K562 (cell line): Measurements from ENCODE around the gene ZSCAN25. TPM values are rescaled to one million over a fixed set of nuclear protein-coding genes. Genes with fewer than 3 reads are reported as not detected.
A peak's percentile ranks its signal among the peaks of the same experiment; 100 is the strongest.

Experiments
- ATAC-seq: fragments of 200-7000 bp; cut with Tn5 transposase; 3 replicates; pipeline ENCODE4 v1.9.1; 2020; ENCODE audit warnings: moderate library complexity
- BruUV-seq: library from RNA; stranded (reverse); fragments of 400-500 nt; replicated peaks from 2 replicates; lab custom pipeline; 2021; lab: Mats Ljungman, UMichigan
- CTCF ChIA-PET: fragments of 300-600 bp; formaldehyde crosslinking; extraction: SDS; loops from one replicate; lab custom pipeline; 2021; ENCODE audit warnings: low intra/inter-chr PET ratio; lab: Yijun Ruan, JAX
- POLR2A ChIA-PET: fragments of 300-600, 350-650 bp; sonication (Branson Sonifier 250); formaldehyde crosslinking; extraction: SDS; loops from one replicate; lab custom pipeline; 2021; ENCODE audit warnings: antibody characterized with exemption, inconsistent platforms; lab: Yijun Ruan, JAX
- DNase-seq, 4 experiments: peaks; one replicate each; pipeline versions ENCODE4 v3.0.0 to v3.0.0-alpha.2; 2011 to 2018; ENCODE audit warnings: low spot score in 3 of 4, mixed read lengths in 3 of 4; ENCODE audit errors: extremely low read depth in 1 of 4
- FAIRE-seq: peaks from 2 replicates; lab custom pipeline; 2011; peaks lifted over from hg19 to GRCh38; lab: Jason Lieb, UNC
- H2AFZ ChIP-seq: 2 replicates; pipeline ENCODE4 v1.6.0; 2011; ENCODE audit warnings: low read depth, low read length, control low read depth, inconsistent platforms
- H3K27ac ChIP-seq: fragments of 200-600 bp; 3 replicates; pipeline ENCODE4 v1.8.0; 2011; ENCODE audit warnings: low read depth, mild to moderate bottlenecking, control low read depth, inconsistent platforms, low read length, moderate library complexity, mixed read lengths; ENCODE audit errors: extremely low read depth
- H3K27me3 ChIP-seq, 2 experiments: fragments of 300-600 bp in 1 of 2; 2 replicates in 1 of 2; 3 replicates in 1 of 2; pipeline versions ENCODE4 v1.6.0 to v1.8.0; 2011; ENCODE audit warnings: inconsistent platforms in 2 of 2, low read length in 2 of 2, mild to moderate bottlenecking in 1 of 2, mixed read lengths in 1 of 2, moderate library complexity in 1 of 2; ENCODE audit not compliant: control insufficient read depth in 2 of 2, insufficient read depth in 2 of 2
- H3K36me3 ChIP-seq: fragments of 300-600 bp; 3 replicates; pipeline ENCODE4 v1.8.0; 2011; ENCODE audit warnings: mild to moderate bottlenecking, low read length, inconsistent platforms; ENCODE audit not compliant: control insufficient read depth, insufficient read depth
- H3K4me1 ChIP-seq, 2 experiments: fragments of 200-600 bp in 1 of 2; replicated peaks in 1 of 2; 2 replicates in 1 of 2; 3 replicates in 1 of 2; pipeline versions ENCODE4 v1.5.1 to v1.8.0; 2011; ENCODE audit warnings: inconsistent platforms in 2 of 2, low read length in 2 of 2, mild to moderate bottlenecking in 1 of 2, mixed read lengths in 1 of 2, moderate library complexity in 1 of 2; ENCODE audit not compliant: control insufficient read depth in 2 of 2, insufficient read depth in 2 of 2
- H3K4me2 ChIP-seq: 2 replicates; pipeline ENCODE4 v1.6.1; 2011; ENCODE audit warnings: low read length, control low read depth, inconsistent platforms, mixed read lengths; ENCODE audit not compliant: insufficient read depth
- H3K4me3 ChIP-seq: fragments of 200-600 bp; sonication (generic), shearing (Covaris generic); 2 replicates; pipeline ENCODE4 v1.5.1; 2016; ENCODE audit warnings: control low read depth, inconsistent platforms
- H3K79me2 ChIP-seq: fragments of 200-600 bp; 3 replicates; pipeline ENCODE4 v1.8.0; 2011; ENCODE audit warnings: low read length, inconsistent platforms; ENCODE audit not compliant: control insufficient read depth, insufficient read depth
- H3K9ac ChIP-seq, 2 experiments: 2 replicates each; pipeline versions ENCODE4 v1.6.0 to v1.6.1; 2011; ENCODE audit warnings: low read depth in 2 of 2, low read length in 2 of 2, control low read depth in 1 of 2, inconsistent platforms in 1 of 2, mild to moderate bottlenecking in 1 of 2, mixed read lengths in 1 of 2; ENCODE audit not compliant: insufficient read depth in 1 of 2
- H3K9me1 ChIP-seq: one replicate; pipeline ENCODE4 v1.6.0; 2011; ENCODE audit warnings: inconsistent platforms, mild to moderate bottlenecking, low read length, moderate library complexity; ENCODE audit not compliant: control insufficient read depth, insufficient read depth
- H3K9me3 ChIP-seq: replicated peaks from 2 replicates; pipeline ENCODE4 v1.5.1; 2011; ENCODE audit warnings: low read depth, low read length, inconsistent platforms; ENCODE audit not compliant: control insufficient read depth, insufficient read depth
- H4K20me1 ChIP-seq: replicated peaks from 2 replicates; pipeline ENCODE4 v1.6.1; 2011; ENCODE audit warnings: low read length, inconsistent platforms, mixed read lengths; ENCODE audit not compliant: control insufficient read depth, insufficient read depth
- ADNP ChIP-seq: fragments of 200-800 bp; sonication (Bioruptor generic); IDR thresholded peaks from 2 replicates; pipeline ENCODE4 v1.6.1; 2016; ENCODE audit warnings: missing genetic modification characterization, missing compliant biosample characterization
- BCOR ChIP-seq: fragments of 450-650 bp; IDR thresholded peaks from 2 replicates; pipeline ENCODE4 v1.6.1; 2016
- GATAD2B ChIP-seq: fragments of 450-650 bp; IDR thresholded peaks from 2 replicates; pipeline ENCODE4 v1.6.1; 2017; ENCODE audit warnings: mild to moderate bottlenecking, borderline replicate concordance
- HDAC2 ChIP-seq: fragments of 450-650 bp; IDR thresholded peaks from 2 replicates; pipeline ENCODE4 v1.6.1; 2016; ENCODE audit warnings: mild to moderate bottlenecking
- KDM1A ChIP-seq, 2 experiments: fragments of 450-650 bp; IDR thresholded peaks; 2 replicates each; pipeline ENCODE4 v1.6.1; 2016; ENCODE audit warnings: mild to moderate bottlenecking in 2 of 2
- KLF1 ChIP-seq: fragments of 450-650 bp; IDR thresholded peaks from 2 replicates; pipeline ENCODE4 v1.6.1; 2016; ENCODE audit warnings: missing genetic modification characterization, missing compliant biosample characterization
- MEIS2 ChIP-seq: fragments of 450-650 bp; IDR thresholded peaks from 2 replicates; pipeline ENCODE4 v1.6.1; 2014; ENCODE audit warnings: mild to moderate bottlenecking; ENCODE audit not compliant: partially characterized antibody
- RBM25 ChIP-seq: fragments of 200-400 bp; formaldehyde crosslinking; IDR thresholded peaks from 2 replicates; pipeline ENCODE4 v1.6.1; 2018; ENCODE audit warnings: low read length, low read depth, moderate library complexity; ENCODE audit not compliant: severe bottlenecking
- RCOR1 ChIP-seq, 2 experiments: IDR thresholded peaks; 2 replicates each; pipeline ENCODE4 v1.6.1; 2012; ENCODE audit warnings: low read depth in 2 of 2, low read length in 2 of 2, borderline replicate concordance in 1 of 2, improper control_type of control experiment in 1 of 2
- SMARCA5 ChIP-seq: fragments of 450-650 bp; IDR thresholded peaks from 2 replicates; pipeline ENCODE4 v1.6.1; 2016
- ZBTB43 ChIP-seq: sonication (generic); formaldehyde crosslinking; IDR thresholded peaks from 2 replicates; pipeline ENCODE4 v1.8.0; 2023; ENCODE audit warnings: mild to moderate bottlenecking, missing genetic modification reagents
- ZFP36 ChIP-seq: fragments of 150-350 bp; IDR thresholded peaks from 2 replicates; pipeline ENCODE4 v1.6.1; 2018; ENCODE audit warnings: low read length, low read depth; ENCODE audit not compliant: partially characterized antibody
- ZNF263 ChIP-seq: sonication (generic); formaldehyde crosslinking; IDR thresholded peaks from 2 replicates; pipeline ENCODE4 v1.8.0; 2022; ENCODE audit warnings: mild to moderate bottlenecking, missing genetic modification reagents, borderline replicate concordance
- WGBS: fragments of 100-300 bp; shearing (Covaris generic); methylation state at CpG from one replicate; pipeline ENCODE4 v1.1.6; 2016; ENCODE audit warnings: low coverage, mixed read lengths; ENCODE audit not compliant: insufficient coverage; ENCODE audit errors: missing lambda C conversion rate; 5-methylcytosine and 5-hydroxymethylcytosine counted together
- in situ Hi-C: fragments of 300-500 bp; cut with MboI; formaldehyde crosslinking; loops from 4 replicates; pipeline ENCODE4 v1.15.0; 2018; ENCODE audit warnings: inconsistent platforms, mixed read lengths
- intact Hi-C: fragments of 100-400 bp; cut with micrococcal nuclease; formaldehyde crosslinking; loops from 2 replicates; pipeline ENCODE4 v1.14.2; 2022
- polyA plus RNA-seq, 8 experiments: library from polyadenylated mRNA; depleted of rRNA in 4 of 8; stranded (reverse) in 5 of 8; unstranded in 3 of 8; fragments of >200 nt; fragmentation: Nextera tagmentation in 2 of 8; fragmentation: Illumina TruSeq in 1 of 8; extraction: Ambion mirVana in 2 of 8; extraction: Trizol in 1 of 8; gene quantifications; 2 replicates each; pipeline versions ENCODE4 v1.2.1 to v1.2.3, GENCODE V29; 2011 to 2014; ENCODE audit warnings: inconsistent platforms in 1 of 8, missing spikeins in 1 of 8
- total RNA-seq, 7 experiments: library from RNA; depleted of rRNA in 6 of 7; stranded (reverse); fragments of >200 nt in 6 of 7; fragmentation: Illumina TruSeq in 2 of 7; extraction: Trizol in 2 of 7; gene quantifications; 2 replicates each; pipeline versions ENCODE4 v1.2.1 to v1.2.3, GENCODE V29; 2011 to 2021; ENCODE audit warnings: low replicate concordance in 1 of 7

Gene ZSCAN25
- total and polyA plus RNA-seq, 9 of the 15 experiments (the other 6 are each of a cell fraction or from before 2014, with no cell fraction given), result 0.94 to 18.4 (median 12.8) TPM

DNA sequence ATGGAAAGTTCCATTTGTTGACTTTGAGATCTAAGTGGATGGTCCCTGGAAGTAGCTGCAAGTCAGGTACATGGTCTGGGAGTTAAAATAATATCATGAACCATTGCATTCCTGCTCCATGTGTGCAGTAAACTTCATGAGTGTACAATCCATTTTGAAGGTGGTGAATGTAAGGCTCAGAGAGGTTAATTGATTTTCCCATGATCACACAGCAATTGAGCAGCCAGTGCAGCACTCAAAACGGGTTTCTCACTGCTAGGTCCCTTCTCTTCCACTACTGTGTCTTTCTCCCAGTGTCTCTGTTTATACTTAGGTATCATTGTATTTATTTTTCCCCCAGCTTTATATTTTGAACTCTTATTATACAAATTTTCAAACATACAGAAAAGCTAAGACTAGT is 9.9 kb downstream of the ZSCAN25 start:
- peaks cover 0 to 8% of the 10 kb centered on the region in 2 experiments; a peak in 3 of 5 replicates for H3K4me1 ChIP-seq
- H4K20me1 ChIP-seq, result peaks cover 6% of the 10 kb centered on the region; the same call in 1 of the 2 replicates
- POLR2A ChIA-PET, result interaction anchor here (0.5 to 0.7 kb wide), 3 partner anchors 11 to 267 kb away, joined by 3 to 4 read pairs (median 3); no protein-coding TSS in a partner anchor
- no TSS peak for BruUV-seq
- DNase-seq (no peak), ATAC-seq (no peak), FAIRE-seq (peak; percentile 60)
- no peaks in the 10 kb centered on the region for H3K9me1 ChIP-seq
- no peaks in the 10 kb centered on the region for H3K9me3 ChIP-seq
- no peak overlapping the region for H3K4me3 ChIP-seq
- intact Hi-C loops, result no loop called here
- H3K36me3 ChIP-seq, result peaks cover 97% of the 10 kb centered on the region
- WGBS, result 27% methylated on average over 1 of the region's 1 CpG
- H3K27ac ChIP-seq, result no peak overlapping the region
- CTCF ChIA-PET, result no interaction called here
- H3K79me2 ChIP-seq, result no peaks in the 10 kb centered on the region
- H3K4me2 ChIP-seq, result no peak overlapping the region
- H3K9ac ChIP-seq, result no peak overlapping the region
- no peak overlapping the region for H2AFZ ChIP-seq
- in situ Hi-C loops, result no loop called here
- no peak for TF ChIP-seq KLF1 (tag)
- 0 out of 2 replicates have a peak, but pooled peaks have one; percentile 41 for TF ChIP-seq ADNP
- peak; percentile 40; the same call in 1 of the 2 replicates for TF ChIP-seq HDAC2
- peak in 1 of 2 experiments; percentile 21; a peak in 1 of 4 replicates for TF ChIP-seq RCOR1 (IDR thresholded peaks at IDR 0.05; ENCODE audit: borderline replicate concordance in 1 of 2, low read depth in 2 of 2, low read length in 2 of 2)
- TF ChIP-seq RBM25, result peak; percentile 99
- peak; percentile 38 to 71; a peak in 3 of 4 replicates for TF ChIP-seq KDM1A (IDR thresholded peaks at IDR 0.05)
- no peak for TF ChIP-seq ZBTB43
- peak; percentile 73; the same call in 1 of the 2 replicates for TF ChIP-seq SMARCA5
- no peak for TF ChIP-seq GATAD2B
- no peak for TF ChIP-seq MEIS2
- peak; percentile 81 for TF ChIP-seq ZFP36
- TF ChIP-seq ZNF263, result no peak
- peak; percentile 95 for TF ChIP-seq BCOR
- no peaks in the 10 kb centered on the region for H3K27me3 ChIP-seq
